Esophagus muscularis mucosa (tissue), 3 donors: ENCODE results near the gene CCDC137.

ENCODE experiments used
- CTCF ChIP-seq, 3 experiments: fragments of 200-600 bp in 2 of 3; fragments of 450-650 bp in 1 of 3; sonication (generic) in 2 of 3; IDR thresholded peaks; one replicate each; pipeline ENCODE4 v1.5.1; 2017 to 2019; ENCODE audit warnings: antibody characterized with exemption in 3 of 3, mild to moderate bottlenecking in 2 of 3, moderate library complexity in 1 of 3
- POLR2A ChIP-seq: fragments of 450-650 bp; IDR thresholded peaks from one replicate; pipeline ENCODE4 v1.6.1; 2017; ENCODE audit warnings: antibody characterized with exemption, moderate library complexity, mild to moderate bottlenecking, low read depth
- POLR2AphosphoS5 ChIP-seq, 2 donors: sonication (generic); formaldehyde crosslinking; IDR thresholded peaks; one replicate each; pipeline ENCODE4 v1.6.1; 2017; ENCODE audit warnings: antibody characterized with exemption in 2 of 2

DNA sequence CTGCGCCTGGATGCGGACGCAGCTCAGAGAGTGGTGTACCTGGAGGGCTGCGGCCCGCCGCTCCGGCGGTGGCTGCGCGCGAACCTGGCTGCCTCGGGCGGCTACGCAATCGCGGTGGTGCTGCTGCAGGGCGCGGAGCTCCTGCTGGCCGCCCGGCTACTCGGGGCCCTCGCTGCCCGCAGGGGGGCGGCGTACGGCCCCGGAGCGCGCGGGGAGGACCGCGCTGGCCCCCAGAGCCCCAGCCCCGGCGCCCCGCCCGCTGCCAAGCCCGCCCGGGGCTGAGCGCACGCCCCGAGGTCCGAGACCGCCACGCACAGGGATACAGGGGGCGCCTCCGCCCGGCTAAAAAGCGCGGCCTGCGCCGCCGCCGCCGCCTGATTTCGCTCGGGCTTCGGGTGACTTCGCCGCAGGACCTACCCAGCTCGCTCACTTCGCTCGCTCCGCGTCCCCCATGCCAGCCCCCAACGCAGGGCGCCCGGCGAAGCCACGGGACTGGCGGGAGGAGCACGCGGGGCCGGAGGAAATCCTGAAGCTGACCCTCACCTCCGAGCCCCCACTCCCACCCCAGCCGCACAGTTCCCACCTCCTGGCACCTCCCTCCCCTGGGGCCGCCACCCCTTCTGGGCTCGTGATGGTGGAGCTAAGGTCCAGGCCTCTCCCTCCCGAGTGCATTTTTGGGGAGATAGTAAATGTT lies 18.4 kb upstream of the CCDC137 start:
- TF ChIP-seq CTCF (IDR thresholded peaks at IDR 0.05) (no peak), POLR2A (no peak), POLR2AphosphoS5 (IDR thresholded peaks at IDR 0.05) (no peak)
